Progenitor cell of endocrine pancreas (in vitro differentiated cells): ENCODE results near the gene EIF2S2. TPM values are rescaled to one million over a fixed set of nuclear protein-coding genes. Genes with fewer than 3 reads are reported as not detected.

Experiments used
- DNase-seq: peaks from one replicate; pipeline ENCODE4 v3.0.0; 2021; ENCODE audit warnings: low spot score; ENCODE audit not compliant: unreplicated experiment
- H3K27ac Mint-ChIP-seq: 2 replicates; pipeline ENCODE4 v1.8.0; 2021; ENCODE audit warnings: mild to moderate bottlenecking, moderate library complexity, mixed read lengths
- H3K27me3 Mint-ChIP-seq: 2 replicates; pipeline ENCODE4 v1.8.0; 2021; ENCODE audit warnings: mixed read lengths
- H3K36me3 Mint-ChIP-seq: 2 replicates; pipeline ENCODE4 v1.8.0; 2022; ENCODE audit warnings: mixed read lengths; ENCODE audit not compliant: insufficient read depth
- H3K4me1 Mint-ChIP-seq: 2 replicates; pipeline ENCODE4 v1.8.0; 2021; ENCODE audit warnings: low read depth, mixed read lengths
- H3K4me3 Mint-ChIP-seq: 2 replicates; pipeline ENCODE4 v1.8.0; 2021; ENCODE audit warnings: low read depth, mild to moderate bottlenecking, moderate library complexity, mixed read lengths
- H3K9me3 Mint-ChIP-seq: 2 replicates; pipeline ENCODE4 v1.8.0; 2021; ENCODE audit warnings: low read depth, mixed read lengths
- total RNA-seq: library from RNA; stranded (reverse); gene quantifications from 2 replicates; pipeline ENCODE4 v1.2.1, GENCODE V29; 2021
- TF ChIP-seq, protein P1 (sequence below): fragments of 200-600 bp; sonication (generic); IDR thresholded peaks from one replicate; pipeline ENCODE4 v1.5.0; 2021; ENCODE audit warnings: antibody characterized with exemption, mild to moderate bottlenecking; ENCODE audit not compliant: unreplicated experiment

The EIF2S2 gene
- total RNA-seq, 1 donor from 2014 or later = 84.0 TPM

GRCh38 chr20:34047917-34048316 lies 64.1 kb downstream of the EIF2S2 start:
- Mint-ChIP-seq H3K27me3 (no peaks in the 10 kb centered on the region), H3K9me3 (no peaks in the 10 kb centered on the region), H3K27ac (peak overlapping the region; percentile 22), H3K4me1 (peaks cover 28% of the 10 kb centered on the region), H3K4me3 (no peak overlapping the region), H3K36me3 (peaks cover 5% of the 10 kb centered on the region)
- TF ChIP-seq, protein P1, sequence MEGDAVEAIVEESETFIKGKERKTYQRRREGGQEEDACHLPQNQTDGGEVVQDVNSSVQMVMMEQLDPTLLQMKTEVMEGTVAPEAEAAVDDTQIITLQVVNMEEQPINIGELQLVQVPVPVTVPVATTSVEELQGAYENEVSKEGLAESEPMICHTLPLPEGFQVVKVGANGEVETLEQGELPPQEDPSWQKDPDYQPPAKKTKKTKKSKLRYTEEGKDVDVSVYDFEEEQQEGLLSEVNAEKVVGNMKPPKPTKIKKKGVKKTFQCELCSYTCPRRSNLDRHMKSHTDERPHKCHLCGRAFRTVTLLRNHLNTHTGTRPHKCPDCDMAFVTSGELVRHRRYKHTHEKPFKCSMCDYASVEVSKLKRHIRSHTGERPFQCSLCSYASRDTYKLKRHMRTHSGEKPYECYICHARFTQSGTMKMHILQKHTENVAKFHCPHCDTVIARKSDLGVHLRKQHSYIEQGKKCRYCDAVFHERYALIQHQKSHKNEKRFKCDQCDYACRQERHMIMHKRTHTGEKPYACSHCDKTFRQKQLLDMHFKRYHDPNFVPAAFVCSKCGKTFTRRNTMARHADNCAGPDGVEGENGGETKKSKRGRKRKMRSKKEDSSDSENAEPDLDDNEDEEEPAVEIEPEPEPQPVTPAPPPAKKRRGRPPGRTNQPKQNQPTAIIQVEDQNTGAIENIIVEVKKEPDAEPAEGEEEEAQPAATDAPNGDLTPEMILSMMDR = no peak
- DNase-seq = no peak

- Mint-ChIP-seq H3K27ac (peak overlapping the region; percentile 6), H3K9me3 (no peaks in the 10 kb centered on the region), H3K27me3 (no peaks in the 10 kb centered on the region), H3K4me1 (peaks cover 28% of the 10 kb centered on the region), H3K36me3 (peaks cover 5% of the 10 kb centered on the region), H3K4me3 (no peak overlapping the region)
- no peak for DNase-seq
- TF ChIP-seq, protein P1 = no peak
Measured at GRCh38 chr20:34047010-34047687, 64.9 kb downstream of the EIF2S2 start.

DNA sequence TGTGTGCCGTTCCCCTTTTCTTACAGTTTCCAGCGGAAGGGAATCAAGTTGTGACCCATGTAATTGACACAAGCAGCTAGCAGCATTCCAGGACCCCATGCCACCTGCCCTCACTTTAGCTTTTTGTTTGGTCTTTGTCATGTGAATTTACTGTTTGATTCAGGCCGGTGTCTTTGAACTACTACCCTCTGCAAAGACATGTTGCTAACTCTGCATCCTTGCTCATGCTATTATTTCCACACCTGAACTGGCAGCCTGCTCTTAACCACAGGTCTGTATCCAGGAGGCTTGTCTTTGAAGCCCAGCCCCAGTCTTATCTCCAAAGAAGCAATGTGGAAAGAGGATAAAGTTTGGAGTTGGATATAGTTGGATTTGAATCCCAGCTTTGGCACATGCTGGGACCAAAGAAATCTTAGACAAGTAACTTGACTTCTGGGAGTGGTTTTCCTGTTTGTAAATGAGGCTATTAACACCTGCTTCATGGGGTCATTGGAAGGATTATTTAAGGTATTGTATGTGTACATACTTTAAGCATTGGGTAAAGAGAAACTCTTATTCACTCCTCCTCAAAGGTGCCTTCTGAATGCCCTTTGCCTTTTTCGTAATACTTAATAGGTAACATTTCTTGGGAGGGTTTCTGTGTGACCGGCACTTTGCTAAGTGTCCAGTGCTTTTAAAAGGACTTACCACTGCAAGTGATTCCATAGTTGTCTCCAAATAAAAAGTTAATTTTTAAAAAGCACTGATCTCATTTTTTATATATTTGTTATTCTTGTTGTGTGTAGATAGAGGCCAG lies 65.9 kb downstream of the EIF2S2 start:
- TF ChIP-seq, protein P1 = no peak
- Mint-ChIP-seq H3K4me1 (peaks cover 29% of the 10 kb centered on the region), H3K4me3 (no peak overlapping the region), H3K9me3 (no peaks in the 10 kb centered on the region), H3K27ac (peak overlapping the region; percentile 29), H3K36me3 (peaks cover 5% of the 10 kb centered on the region), H3K27me3 (no peaks in the 10 kb centered on the region)
- no peak for DNase-seq

GRCh38 chr20:34045294-34045693 lies 66.7 kb downstream of the EIF2S2 start:
- TF ChIP-seq, protein P1 = no peak
- H3K4me1 Mint-ChIP-seq = peaks cover 27% of the 10 kb centered on the region
- H3K9me3 Mint-ChIP-seq = no peaks in the 10 kb centered on the region
- no peak overlapping the region for H3K4me3 Mint-ChIP-seq
- no peaks in the 10 kb centered on the region for H3K27me3 Mint-ChIP-seq
- H3K27ac Mint-ChIP-seq = peak overlapping the region; percentile 15
- H3K36me3 Mint-ChIP-seq = peaks cover 5% of the 10 kb centered on the region
- DNase-seq = no peak

- no peaks in the 10 kb centered on the region for H3K9me3 Mint-ChIP-seq
- H3K27ac Mint-ChIP-seq = peak overlapping the region; percentile 26
- TF ChIP-seq, protein P1 = no peak
- H3K27me3 Mint-ChIP-seq = no peaks in the 10 kb centered on the region
- peaks cover 8% of the 10 kb centered on the region for H3K36me3 Mint-ChIP-seq
- H3K4me1 Mint-ChIP-seq = peaks cover 30% of the 10 kb centered on the region
- no peak overlapping the region for H3K4me3 Mint-ChIP-seq
- no peak for DNase-seq
Measured at GRCh38 chr20:34043025-34043424, 69.0 kb downstream of the EIF2S2 start.
